Kidney (tissue), 14 donors: Measurements from ENCODE around the gene RTEL1. TPM values are rescaled to one million over a fixed set of nuclear protein-coding genes. Genes with fewer than 3 reads are reported as not detected.
A peak's percentile ranks its signal among the peaks of the same experiment; 100 is the strongest.

Experiments
- DNase-seq, 5 donors: peaks; one replicate each; pipeline ENCODE4 v3.0.0-alpha.2; 2013 to 2020
- FAIRE-seq: peaks from 2 replicates; lab custom pipeline; 2012; peaks lifted over from hg19 to GRCh38; lab: Jason Lieb, UNC
- H3K27ac ChIP-seq, 2 donors: one replicate each; pipeline ENCODE4 v1.7.0; 2013; ENCODE audit warnings: low read depth in 2 of 2, low read length in 2 of 2, inconsistent platforms in 1 of 2
- H3K27me3 ChIP-seq: one replicate; pipeline ENCODE4 v1.7.1; 2013; ENCODE audit warnings: low read length, inconsistent platforms; ENCODE audit not compliant: control insufficient read depth, insufficient read depth
- H3K36me3 ChIP-seq, 3 donors: one replicate each; pipeline versions ENCODE4 v1.7.0 to v1.7.1; 2013; ENCODE audit warnings: low read length in 3 of 3, control low read depth in 1 of 3, inconsistent platforms in 1 of 3; ENCODE audit not compliant: insufficient read depth in 3 of 3, control insufficient read depth in 2 of 3
- H3K4me1 ChIP-seq, 3 donors: one replicate each; pipeline versions ENCODE4 v1.7.0 to v1.7.1; 2013; ENCODE audit warnings: low read length in 3 of 3, inconsistent platforms in 1 of 3, low read depth in 1 of 3; ENCODE audit not compliant: control insufficient read depth in 2 of 3, insufficient read depth in 2 of 3
- H3K4me3 ChIP-seq, 3 donors: one replicate each; pipeline versions ENCODE4 v1.7.0 to v1.8.1; 2013; ENCODE audit warnings: low read length in 3 of 3, control low read depth in 1 of 3, inconsistent platforms in 1 of 3
- H3K9ac ChIP-seq, 3 donors: one replicate each; pipeline versions ENCODE4 v1.7.0 to v1.7.1; 2013; ENCODE audit warnings: low read length in 3 of 3, control low read depth in 1 of 3, inconsistent platforms in 1 of 3
- H3K9me3 ChIP-seq, 3 donors: one replicate each; pipeline versions ENCODE4 v1.7.0 to v1.7.1; 2013; ENCODE audit warnings: low read length in 3 of 3, control low read depth in 1 of 3, inconsistent platforms in 1 of 3; ENCODE audit not compliant: control insufficient read depth in 2 of 3, insufficient read depth in 1 of 3
- intact Hi-C: fragments of 100-400 bp; cut with DNase I; formaldehyde crosslinking; loops from one replicate; pipeline ENCODE4 v1.11.1; 2022
- polyA plus RNA-seq: library from polyadenylated mRNA; stranded (reverse); fragments of 350-450 nt; fragmentation: Illumina TruSeq; extraction: RNeasy Lipid Tissue Mini Kit (QIAGEN cat#74804); gene quantifications from one replicate; pipeline ENCODE4 v1.2.3, GENCODE V29; 2014; ENCODE audit warnings: low read depth, low replicate concordance; ENCODE audit not compliant: insufficient read depth
- total RNA-seq: library from RNA; stranded (reverse); fragmentation: NEBNext Ultra II Directional; extraction: Animal tissue kit (Norgen Biotek cat#: 25700); gene quantifications from one replicate; pipeline ENCODE4 v1.2.1, GENCODE V29; 2021
- TF ChIP-seq, protein P1 (sequence below): IDR thresholded peaks from 3 replicates; pipeline ENCODE4 v1.5.1; 2012; ENCODE audit warnings: mild to moderate bottlenecking, moderate library complexity, borderline replicate concordance; ENCODE audit not compliant: insufficient read depth; ENCODE audit errors: extremely low read depth
- donor health status: control.
- donor health status: control.
- donor health status: control.
- donor health status: control.
- donor health status: control.
- donor health status: DM: yes; HTN: yes; CAD: no.
- donor health status: Normal renal cell carcinoma (clear cell type).

RTEL1 gene
- total and polyA plus RNA-seq, 2 donors from 2014 or later, result 5.3 to 37.7 TPM

DNA sequence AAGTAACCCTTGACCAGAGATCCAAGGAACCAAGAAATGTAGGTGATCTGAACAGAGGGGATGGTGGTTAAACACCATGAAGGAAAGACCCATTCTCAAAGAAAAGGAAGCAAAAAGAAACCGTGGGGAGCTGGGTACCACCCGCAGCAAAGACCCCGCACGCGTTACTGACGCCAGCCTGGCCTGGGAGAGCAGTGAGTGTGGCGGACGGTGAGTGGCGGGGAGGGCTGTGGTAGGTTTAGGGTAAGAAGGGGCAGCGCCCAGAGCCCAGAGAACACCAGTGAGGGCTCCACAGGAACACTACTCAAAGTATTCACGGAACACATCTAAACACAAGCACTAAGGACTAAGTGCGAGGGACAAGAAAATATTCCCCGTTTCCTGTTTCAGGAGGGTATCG, 35.4 kb upstream of the RTEL1 start:
- TF ChIP-seq, protein P1, sequence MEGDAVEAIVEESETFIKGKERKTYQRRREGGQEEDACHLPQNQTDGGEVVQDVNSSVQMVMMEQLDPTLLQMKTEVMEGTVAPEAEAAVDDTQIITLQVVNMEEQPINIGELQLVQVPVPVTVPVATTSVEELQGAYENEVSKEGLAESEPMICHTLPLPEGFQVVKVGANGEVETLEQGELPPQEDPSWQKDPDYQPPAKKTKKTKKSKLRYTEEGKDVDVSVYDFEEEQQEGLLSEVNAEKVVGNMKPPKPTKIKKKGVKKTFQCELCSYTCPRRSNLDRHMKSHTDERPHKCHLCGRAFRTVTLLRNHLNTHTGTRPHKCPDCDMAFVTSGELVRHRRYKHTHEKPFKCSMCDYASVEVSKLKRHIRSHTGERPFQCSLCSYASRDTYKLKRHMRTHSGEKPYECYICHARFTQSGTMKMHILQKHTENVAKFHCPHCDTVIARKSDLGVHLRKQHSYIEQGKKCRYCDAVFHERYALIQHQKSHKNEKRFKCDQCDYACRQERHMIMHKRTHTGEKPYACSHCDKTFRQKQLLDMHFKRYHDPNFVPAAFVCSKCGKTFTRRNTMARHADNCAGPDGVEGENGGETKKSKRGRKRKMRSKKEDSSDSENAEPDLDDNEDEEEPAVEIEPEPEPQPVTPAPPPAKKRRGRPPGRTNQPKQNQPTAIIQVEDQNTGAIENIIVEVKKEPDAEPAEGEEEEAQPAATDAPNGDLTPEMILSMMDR, result no peak
- Histone ChIP-seq H3K27ac (no peak overlapping the region), H3K4me3 (no peak overlapping the region), H3K9me3 (no peaks in the 10 kb centered on the region), H3K27me3 (no peaks in the 10 kb centered on the region), H3K4me1 (peaks cover 0 to 5% (median 0%) of the 10 kb centered on the region in 3 donors), H3K36me3 (peaks cover 0 to 8% (median 6%) of the 10 kb centered on the region in 3 donors), H3K9ac (no peak overlapping the region)
- intact Hi-C loops, result loop anchor here (5.0 kb wide), 1 partner anchor 435 kb away; no protein-coding TSS in a partner anchor
- peak in 1 of 5 donors; percentile 51 for DNase-seq
- no peak for FAIRE-seq

GRCh38 chr20:63624486-63624885, 33.6 kb upstream of the RTEL1 start:
- no peak for FAIRE-seq
- Histone ChIP-seq H3K9ac (no peak overlapping the region), H3K36me3 (no peaks in the 10 kb centered on the region), H3K27ac (no peak overlapping the region), H3K27me3 (no peaks in the 10 kb centered on the region), H3K9me3 (no peaks in the 10 kb centered on the region), H3K4me1 (peaks cover 0 to 7% (median 5%) of the 10 kb centered on the region in 3 donors), H3K4me3 (no peak overlapping the region)
- TF ChIP-seq, protein P1, result no peak
- intact Hi-C loops, result loop anchor here (5.0 kb wide), 1 partner anchor 433 kb away; no protein-coding TSS in a partner anchor
- DNase-seq, result peak in 1 of 5 donors; percentile 12

GRCh38 chr20:63625771-63626423, 32.2 kb upstream of the RTEL1 start:
- TF ChIP-seq, protein P1, result no peak
- H3K36me3 ChIP-seq, result no peaks in the 10 kb centered on the region

More at GRCh38 chr20:63625771-63626423, 32.2 kb upstream of the RTEL1 start:
- peak overlapping the region in 2 of 3 donors; percentile 63 to 91 for H3K9ac ChIP-seq
- no peaks in the 10 kb centered on the region for H3K9me3 ChIP-seq
- H3K27me3 ChIP-seq, result no peaks in the 10 kb centered on the region
- intact Hi-C loops, result no loop called here
- peak; percentile 44 to 83 (median 61) for DNase-seq
- H3K27ac ChIP-seq, result peak overlapping the region; percentile 93 to 95
- peaks cover 0 to 7% (median 5%) of the 10 kb centered on the region in 3 donors for H3K4me1 ChIP-seq
- H3K4me3 ChIP-seq, result peak overlapping the region; percentile 46 to 69 (median 50)
- FAIRE-seq, result no peak
